ENCODE data around the gene KMT2D. TPM values are rescaled to one million over a fixed set of nuclear protein-coding genes. Genes with fewer than 3 reads are reported as not detected.

The KMT2D gene
- polyA plus RNA-seq, 1 of the 3 experiments (the other 2 are of a cell fraction) = 30.5 TPM

DNA sequence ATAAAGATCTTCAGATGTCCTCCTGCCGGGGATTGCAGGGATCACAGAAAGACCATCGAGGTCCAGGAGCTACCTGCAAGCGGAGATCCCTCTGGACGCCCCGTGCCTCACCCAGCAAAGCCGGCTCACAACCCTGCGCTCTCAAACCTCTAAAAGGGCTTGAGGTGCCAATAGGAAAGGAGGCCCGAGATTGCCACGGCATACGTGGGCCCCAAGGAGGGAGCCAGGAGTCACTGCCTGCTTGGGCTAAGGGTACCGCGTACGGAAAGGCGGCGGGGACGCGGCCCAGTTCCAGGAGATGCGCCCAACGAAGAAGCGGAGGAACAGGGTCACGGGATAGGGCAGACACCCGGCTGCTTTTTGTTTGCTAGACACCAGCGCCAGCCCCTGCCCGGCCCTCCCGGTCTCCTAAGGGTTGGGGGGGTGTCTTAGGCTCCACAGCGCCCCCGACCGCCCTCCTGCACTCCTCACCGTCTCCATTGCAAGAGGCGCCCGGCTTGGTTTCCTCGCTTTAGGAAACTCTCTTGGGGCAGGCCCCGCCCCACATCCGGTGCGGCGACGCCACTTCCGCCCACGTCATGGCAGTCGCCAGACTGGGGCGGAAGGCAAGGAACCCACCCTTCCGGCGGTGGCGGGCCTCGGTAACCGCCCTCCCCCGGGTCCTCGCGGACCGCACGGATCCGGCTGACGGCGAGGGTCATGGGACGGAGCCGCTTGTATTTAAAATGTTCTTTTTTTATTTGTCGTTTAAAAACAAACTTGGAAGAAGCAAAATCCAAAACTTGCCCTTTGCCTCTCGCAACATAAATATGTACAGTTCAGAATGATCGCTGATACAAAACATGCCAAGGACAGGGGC, 42.1 kb downstream of the KMT2D start, which contains the start of gene PRKAG1 (continued):
- TF ChIP-seq, protein P1, sequence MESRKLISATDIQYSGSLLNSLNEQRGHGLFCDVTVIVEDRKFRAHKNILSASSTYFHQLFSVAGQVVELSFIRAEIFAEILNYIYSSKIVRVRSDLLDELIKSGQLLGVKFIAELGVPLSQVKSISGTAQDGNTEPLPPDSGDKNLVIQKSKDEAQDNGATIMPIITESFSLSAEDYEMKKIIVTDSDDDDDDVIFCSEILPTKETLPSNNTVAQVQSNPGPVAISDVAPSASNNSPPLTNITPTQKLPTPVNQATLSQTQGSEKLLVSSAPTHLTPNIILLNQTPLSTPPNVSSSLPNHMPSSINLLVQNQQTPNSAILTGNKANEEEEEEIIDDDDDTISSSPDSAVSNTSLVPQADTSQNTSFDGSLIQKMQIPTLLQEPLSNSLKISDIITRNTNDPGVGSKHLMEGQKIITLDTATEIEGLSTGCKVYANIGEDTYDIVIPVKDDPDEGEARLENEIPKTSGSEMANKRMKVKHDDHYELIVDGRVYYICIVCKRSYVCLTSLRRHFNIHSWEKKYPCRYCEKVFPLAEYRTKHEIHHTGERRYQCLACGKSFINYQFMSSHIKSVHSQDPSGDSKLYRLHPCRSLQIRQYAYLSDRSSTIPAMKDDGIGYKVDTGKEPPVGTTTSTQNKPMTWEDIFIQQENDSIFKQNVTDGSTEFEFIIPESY (IDR thresholded peaks at IDR 0.05; ENCODE audit: borderline replicate concordance, low read depth) = no peak
- no peak for TF ChIP-seq EZH2phosphoT487 (IDR thresholded peaks at IDR 0.05; ENCODE audit: borderline replicate concordance, low read depth)
- TF ChIP-seq, protein P2, sequence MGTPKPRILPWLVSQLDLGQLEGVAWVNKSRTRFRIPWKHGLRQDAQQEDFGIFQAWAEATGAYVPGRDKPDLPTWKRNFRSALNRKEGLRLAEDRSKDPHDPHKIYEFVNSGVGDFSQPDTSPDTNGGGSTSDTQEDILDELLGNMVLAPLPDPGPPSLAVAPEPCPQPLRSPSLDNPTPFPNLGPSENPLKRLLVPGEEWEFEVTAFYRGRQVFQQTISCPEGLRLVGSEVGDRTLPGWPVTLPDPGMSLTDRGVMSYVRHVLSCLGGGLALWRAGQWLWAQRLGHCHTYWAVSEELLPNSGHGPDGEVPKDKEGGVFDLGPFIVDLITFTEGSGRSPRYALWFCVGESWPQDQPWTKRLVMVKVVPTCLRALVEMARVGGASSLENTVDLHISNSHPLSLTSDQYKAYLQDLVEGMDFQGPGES (IDR thresholded peaks at IDR 0.05; ENCODE audit: low read depth, low read length) = no peak
- TF ChIP-seq, protein P3, sequence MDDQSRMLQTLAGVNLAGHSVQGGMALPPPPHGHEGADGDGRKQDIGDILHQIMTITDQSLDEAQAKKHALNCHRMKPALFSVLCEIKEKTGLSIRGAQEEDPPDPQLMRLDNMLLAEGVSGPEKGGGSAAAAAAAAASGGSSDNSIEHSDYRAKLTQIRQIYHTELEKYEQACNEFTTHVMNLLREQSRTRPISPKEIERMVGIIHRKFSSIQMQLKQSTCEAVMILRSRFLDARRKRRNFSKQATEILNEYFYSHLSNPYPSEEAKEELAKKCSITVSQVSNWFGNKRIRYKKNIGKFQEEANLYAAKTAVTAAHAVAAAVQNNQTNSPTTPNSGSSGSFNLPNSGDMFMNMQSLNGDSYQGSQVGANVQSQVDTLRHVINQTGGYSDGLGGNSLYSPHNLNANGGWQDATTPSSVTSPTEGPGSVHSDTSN (IDR thresholded peaks at IDR 0.05) = peak; percentile 61
- TF ChIP-seq FOSL2 (IDR thresholded peaks at IDR 0.05; ENCODE audit: borderline replicate concordance, low read depth) = no peak
- TF ChIP-seq ELF1 (IDR thresholded peaks at IDR 0.05) = peak; percentile 82
- TF ChIP-seq RXRA (IDR thresholded peaks at IDR 0.05; ENCODE audit: borderline replicate concordance, low read depth) = no peak
- TF ChIP-seq RCOR1 (IDR thresholded peaks at IDR 0.05; ENCODE audit: low read length) = no peak

DNA sequence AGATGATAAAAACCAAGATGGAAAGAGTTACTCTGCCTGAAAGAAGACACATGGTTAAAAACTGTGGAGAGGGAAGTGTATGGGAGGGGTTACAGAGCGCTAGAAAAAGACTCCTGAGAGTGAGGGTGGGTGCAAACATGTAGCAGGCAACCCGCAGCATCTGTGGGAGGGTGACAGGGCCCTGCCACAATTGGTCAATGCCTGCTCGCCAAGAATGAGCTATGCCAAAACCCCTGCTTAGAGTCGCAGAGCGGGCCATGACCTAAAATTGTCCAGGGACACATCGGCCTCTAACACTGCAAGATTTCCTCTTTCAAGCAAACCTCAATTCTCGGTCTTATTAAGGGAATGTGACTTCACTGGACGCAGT, 42.7 kb downstream of the KMT2D start:
- CTCF ChIA-PET = interaction anchor here (0.8 to 11.3 kb wide), 10 partner anchors 9 to 165 kb away, joined by 3 to 136 read pairs (median 4); partner anchors contain the start of genes DDN, FKBP11 and WNT1
- DNase-seq = peak; percentile 60

More for the DNA sequence above, 42.7 kb downstream of the KMT2D start:
- WGBS (ENCODE audit: low lambda C conversion rate) = 2% methylated on average over 6 of the region's 8 CpGs
- Histone ChIP-seq H3K4me3 (ENCODE audit: low read depth in 2 of 2, low read length in 1 of 2) (peak overlapping the region; percentile 79 to 93), H3K9me3 (no peaks in the 10 kb centered on the region), H3F3A (replicated peaks; ENCODE audit: insufficient read depth) (peaks cover 21% of the 10 kb centered on the region), H3K9ac (peak overlapping the region; percentile 91), H3K4me2 (peak overlapping the region; percentile 84), H3K4me1 (ENCODE audit: control insufficient read depth in 1 of 2, insufficient read depth in 2 of 2, low read depth in 1 of 2, low read length in 1 of 2) (peaks cover 0 to 14% of the 10 kb centered on the region in 2 experiments; a peak in 2 of 4 replicates), H4K20me1 (ENCODE audit: insufficient read depth) (no peaks in the 10 kb centered on the region; the same call in 1 of the 2 replicates), H3K9me2 (no peaks in the 10 kb centered on the region), H3K79me2 (ENCODE audit: insufficient read depth) (peaks cover 39% of the 10 kb centered on the region), H3K27me3 (ENCODE audit: insufficient read depth) (no peaks in the 10 kb centered on the region), H3K36me3 (replicated peaks in 1 of 2; ENCODE audit: control insufficient read depth in 1 of 2, insufficient read depth in 2 of 2, low read length in 1 of 2) (peaks cover 14 to 16% of the 10 kb centered on the region in 2 experiments), H2AFZ (ENCODE audit: low read depth) (no peak overlapping the region), H3K27ac (ENCODE audit: low read depth in 2 of 2, low read length in 1 of 2) (peak overlapping the region; percentile 90 to 93)
- POLR2A ChIA-PET = interaction anchor here (0.7 to 1.6 kb wide), 6 partner anchors 12 to 61 kb away, joined by 3 to 5 read pairs (median 3); partner anchors contain the start of gene ARF3
- TF ChIP-seq YY1 (IDR thresholded peaks at IDR 0.05; ENCODE audit: low read depth) = no peak
- TF ChIP-seq FOSL2 (IDR thresholded peaks at IDR 0.05; ENCODE audit: borderline replicate concordance, low read depth) = no peak
- TF ChIP-seq, protein P4, sequence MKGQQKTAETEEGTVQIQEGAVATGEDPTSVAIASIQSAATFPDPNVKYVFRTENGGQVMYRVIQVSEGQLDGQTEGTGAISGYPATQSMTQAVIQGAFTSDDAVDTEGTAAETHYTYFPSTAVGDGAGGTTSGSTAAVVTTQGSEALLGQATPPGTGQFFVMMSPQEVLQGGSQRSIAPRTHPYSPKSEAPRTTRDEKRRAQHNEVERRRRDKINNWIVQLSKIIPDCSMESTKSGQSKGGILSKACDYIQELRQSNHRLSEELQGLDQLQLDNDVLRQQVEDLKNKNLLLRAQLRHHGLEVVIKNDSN (IDR thresholded peaks at IDR 0.05; ENCODE audit: borderline replicate concordance, low read depth) = no peak
- 0 out of 2 replicates have a peak, but pooled peaks have one; percentile 25 for TF ChIP-seq SIN3A (IDR thresholded peaks at IDR 0.05; ENCODE audit: borderline replicate concordance, low read depth, low read length)

Measured in SK-N-SH (cell line).